Dedifferentiated amniotic fluid mesenchymal stem cell (primary cell): ENCODE results near the gene TICRR.

ENCODE experiments used
- DNase-seq: peaks from one replicate; pipeline ENCODE4 v3.0.0-alpha.2; 2016; ENCODE audit errors: extremely low spot score

The TICRR gene

DNA sequence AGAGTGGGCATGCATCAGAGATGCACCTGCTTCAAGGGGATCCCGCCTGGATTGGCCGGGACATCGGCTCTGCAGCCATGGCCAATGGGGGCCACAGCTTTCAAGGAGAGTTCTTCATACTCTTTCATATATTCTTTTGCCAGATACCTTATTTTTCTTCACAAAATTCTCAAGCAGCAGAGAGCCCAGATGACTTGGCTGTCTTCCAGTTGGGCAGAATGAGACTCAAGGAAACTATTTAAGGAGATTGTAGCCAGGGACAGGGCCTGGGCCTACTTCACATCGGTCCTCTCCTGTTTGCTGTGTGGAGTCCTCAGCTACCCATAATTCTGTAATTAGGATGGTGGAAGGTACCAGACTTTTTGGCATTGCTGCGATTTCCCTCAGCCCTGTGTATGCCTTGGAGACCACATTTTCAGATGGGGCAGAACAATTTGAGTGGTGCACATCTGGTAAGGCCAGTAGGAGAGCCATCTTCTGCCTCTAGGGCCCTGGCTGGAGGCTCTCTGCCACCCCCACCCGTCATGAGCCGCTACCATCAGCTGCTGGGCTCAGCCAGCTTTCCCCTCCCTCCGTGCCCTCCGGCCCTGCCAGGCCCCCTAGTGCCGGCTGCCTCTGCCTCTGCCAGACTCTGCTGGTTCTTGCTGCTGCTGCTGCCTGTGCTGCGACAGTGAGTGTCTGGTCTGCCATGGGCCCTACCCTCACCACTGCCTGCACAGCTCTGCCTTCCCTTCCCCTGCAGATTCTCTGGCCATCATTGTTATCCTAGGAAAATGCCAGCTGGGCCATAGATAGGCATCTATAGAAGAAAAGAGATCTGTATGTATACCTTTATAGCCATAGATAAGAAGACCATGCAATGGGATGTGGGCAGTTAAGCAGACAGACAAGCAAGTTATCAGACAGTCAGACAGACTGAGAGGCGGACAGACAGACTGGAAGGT lies 97.2 kb downstream of the TICRR start:
- peak; percentile 42 for DNase-seq

DNA sequence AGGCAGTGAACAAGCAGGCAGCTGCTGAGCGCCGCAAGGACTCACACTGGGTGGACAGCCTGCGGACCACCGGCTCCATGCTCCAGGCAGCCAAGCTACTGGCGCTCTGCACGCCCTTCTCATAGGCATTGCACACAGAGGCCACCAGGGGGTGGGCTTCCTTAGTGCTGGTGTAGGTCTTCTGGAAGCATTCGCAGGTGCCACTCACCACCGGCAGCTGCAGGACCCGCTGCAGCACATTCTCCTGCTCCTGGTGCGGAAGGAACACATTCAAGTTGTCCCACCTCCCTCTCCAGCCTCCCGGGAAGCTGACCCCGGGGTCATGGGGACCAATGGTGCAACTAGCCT lies 97.9 kb downstream of the TICRR start:
- DNase-seq = no peak

DNA sequence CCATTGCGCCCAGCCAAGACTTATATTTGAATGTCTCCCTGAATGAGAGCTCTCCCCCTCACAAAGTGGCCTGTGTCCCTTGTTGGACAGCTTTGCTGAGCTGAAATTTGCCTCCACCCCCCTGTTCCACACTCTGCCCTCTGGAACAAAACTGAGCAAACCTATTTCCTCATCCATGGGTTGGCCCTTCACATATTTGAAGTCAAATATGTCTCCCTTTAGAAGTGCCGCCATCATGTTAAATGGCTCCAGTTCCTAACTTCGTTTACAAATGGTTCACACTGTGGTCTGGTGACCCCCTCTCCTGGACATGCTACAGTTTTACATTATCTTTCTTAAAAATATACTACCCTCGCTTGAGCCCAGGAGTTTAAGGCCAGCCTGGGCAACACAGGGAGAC lies 99.3 kb downstream of the TICRR start:
- DNase-seq = no peak

DNA sequence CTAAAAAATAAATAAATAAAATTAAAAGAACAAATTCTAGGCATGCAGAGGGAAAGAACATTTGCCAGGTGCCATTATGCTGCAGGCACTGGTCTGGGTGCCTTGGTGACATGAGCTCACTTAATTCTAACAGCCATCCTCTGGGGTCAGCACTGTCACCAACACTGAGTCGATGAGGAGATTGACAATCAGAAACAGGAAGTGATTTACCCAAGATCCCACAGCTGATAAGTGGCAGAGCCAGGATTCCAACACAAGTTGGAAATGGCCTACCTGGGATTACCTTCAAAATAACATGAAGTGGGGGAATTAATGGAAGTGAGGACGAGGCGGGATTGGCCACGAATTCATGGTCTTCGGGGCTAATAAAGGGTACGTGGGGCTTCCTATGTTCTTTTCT lies 100.3 kb downstream of the TICRR start:
- DNase-seq = no peak

DNA sequence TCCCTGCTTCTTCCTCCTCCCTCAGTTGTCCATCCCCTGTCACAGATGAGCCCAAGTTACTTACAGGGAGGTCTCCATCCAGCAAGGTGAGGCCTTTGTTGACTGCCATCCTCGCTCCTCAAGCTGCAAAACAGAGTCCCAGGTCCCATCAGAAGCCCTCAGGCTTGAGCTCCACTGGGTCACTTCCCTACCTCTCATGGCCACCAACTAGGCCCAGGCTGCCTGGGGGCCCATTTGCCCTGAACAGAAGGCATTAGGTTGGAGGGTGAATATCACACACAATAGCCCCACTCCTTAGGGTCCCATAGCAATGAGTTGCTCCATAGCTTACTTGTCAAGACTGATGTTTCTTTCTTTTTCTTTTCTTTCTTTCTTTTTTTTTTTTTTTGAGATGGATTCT lies 102.1 kb downstream of the TICRR start:
- no peak for DNase-seq
